ENCODE data around the gene TAF11.
A peak's percentile ranks its signal among the peaks of the same experiment; 100 is the strongest.

The TAF11 gene

GRCh38 chr6:34926655-34927054, 38.8 kb upstream of the TAF11 start:
- peak in 1 of 2 donors; percentile 58 for DNase-seq (ENCODE audit: low read depth in 2 of 2)
- no peak for TF ChIP-seq CTCF (IDR thresholded peaks at IDR 0.05; ENCODE audit: low read depth, low read length)

GRCh38 chr6:34924831-34925625, 37.2 kb upstream of the TAF11 start:
- no peak for TF ChIP-seq CTCF (IDR thresholded peaks at IDR 0.05; ENCODE audit: low read depth, low read length)
- no peak overlapping the region for H3K4me3 ChIP-seq (replicated peaks in 1 of 2; ENCODE audit: low read depth in 2 of 2, low read length in 2 of 2)
- DNase-seq (ENCODE audit: low read depth in 2 of 2) = no peak

More at GRCh38 chr6:34926655-34927054, 38.8 kb upstream of the TAF11 start:
- no peak overlapping the region for H3K4me3 ChIP-seq (replicated peaks in 1 of 2; ENCODE audit: low read depth in 2 of 2, low read length in 2 of 2)

- no peak overlapping the region for H3K4me3 ChIP-seq (replicated peaks in 1 of 2; ENCODE audit: low read depth in 2 of 2, low read length in 2 of 2)
Observed at GRCh38 chr6:34922177-34922663, 34.4 kb upstream of the TAF11 start.

GRCh38 chr6:34920097-34920496, 32.3 kb upstream of the TAF11 start:
- no peak for TF ChIP-seq CTCF (IDR thresholded peaks at IDR 0.05; ENCODE audit: low read depth, low read length)
- DNase-seq (ENCODE audit: low read depth in 2 of 2) = no peak
- H3K4me3 ChIP-seq (replicated peaks in 1 of 2; ENCODE audit: low read depth in 2 of 2, low read length in 2 of 2) = no peak overlapping the region

More at GRCh38 chr6:34922177-34922663, 34.4 kb upstream of the TAF11 start:
- peak; percentile 61 to 89 for DNase-seq (ENCODE audit: low read depth in 2 of 2)
- no peak for TF ChIP-seq CTCF (IDR thresholded peaks at IDR 0.05; ENCODE audit: low read depth, low read length)

- H3K4me3 ChIP-seq (replicated peaks in 1 of 2; ENCODE audit: low read depth in 2 of 2, low read length in 2 of 2) = no peak overlapping the region
- peak; percentile 74 to 85 for DNase-seq (ENCODE audit: low read depth in 2 of 2)
- no peak for TF ChIP-seq CTCF (IDR thresholded peaks at IDR 0.05; ENCODE audit: low read depth, low read length)
Observed at GRCh38 chr6:34919651-34920050, 31.8 kb upstream of the TAF11 start.

- no peak for TF ChIP-seq CTCF (IDR thresholded peaks at IDR 0.05; ENCODE audit: low read depth, low read length)
- DNase-seq (ENCODE audit: low read depth in 2 of 2) = no peak
- no peak overlapping the region for H3K4me3 ChIP-seq (replicated peaks in 1 of 2; ENCODE audit: low read depth in 2 of 2, low read length in 2 of 2)
Observed at GRCh38 chr6:34917626-34918285, 29.9 kb upstream of the TAF11 start.
